DND-41 (cell line): ENCODE results near the gene CDH2.

Source experiments
- EZH2 ChIP-seq: IDR thresholded peaks from 3 replicates; pipeline ENCODE4 v1.6.1; 2012; ENCODE audit warnings: borderline replicate concordance, low read depth, mild to moderate bottlenecking, moderate library complexity, low read length, inconsistent platforms; ENCODE audit not compliant: severe bottlenecking
- TF ChIP-seq, protein P1 (sequence below): IDR thresholded peaks from 2 replicates; pipeline ENCODE4 v1.5.1; 2012; ENCODE audit warnings: borderline replicate concordance, low read length, moderate library complexity, mild to moderate bottlenecking; ENCODE audit not compliant: poor library complexity, severe bottlenecking; ENCODE audit errors: extremely low read depth

DNA sequence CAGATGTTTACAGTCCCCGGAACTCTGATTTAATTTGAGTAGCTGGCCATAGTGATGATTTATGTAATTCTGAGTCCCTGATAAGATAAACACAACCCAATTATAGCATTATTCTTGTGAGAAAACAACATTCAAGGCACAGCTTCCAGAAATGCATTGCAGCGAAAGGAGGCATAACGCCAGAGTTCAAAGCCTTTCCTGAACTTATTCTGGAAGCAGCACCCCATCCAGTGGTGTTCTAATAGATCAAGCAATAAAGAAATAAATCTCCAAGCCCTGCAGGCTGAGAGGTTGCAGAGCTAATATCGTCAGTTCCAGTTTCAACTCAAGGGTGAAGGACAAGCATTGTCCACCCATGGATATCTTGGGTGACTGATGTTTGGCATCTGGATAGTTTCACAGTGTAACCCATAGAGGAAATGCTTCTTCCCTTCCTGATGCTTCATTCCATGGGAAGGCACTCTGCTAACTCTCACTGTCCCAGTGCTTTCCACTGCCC, 18.8 kb downstream of the CDH2 start:
- TF ChIP-seq, protein P1, sequence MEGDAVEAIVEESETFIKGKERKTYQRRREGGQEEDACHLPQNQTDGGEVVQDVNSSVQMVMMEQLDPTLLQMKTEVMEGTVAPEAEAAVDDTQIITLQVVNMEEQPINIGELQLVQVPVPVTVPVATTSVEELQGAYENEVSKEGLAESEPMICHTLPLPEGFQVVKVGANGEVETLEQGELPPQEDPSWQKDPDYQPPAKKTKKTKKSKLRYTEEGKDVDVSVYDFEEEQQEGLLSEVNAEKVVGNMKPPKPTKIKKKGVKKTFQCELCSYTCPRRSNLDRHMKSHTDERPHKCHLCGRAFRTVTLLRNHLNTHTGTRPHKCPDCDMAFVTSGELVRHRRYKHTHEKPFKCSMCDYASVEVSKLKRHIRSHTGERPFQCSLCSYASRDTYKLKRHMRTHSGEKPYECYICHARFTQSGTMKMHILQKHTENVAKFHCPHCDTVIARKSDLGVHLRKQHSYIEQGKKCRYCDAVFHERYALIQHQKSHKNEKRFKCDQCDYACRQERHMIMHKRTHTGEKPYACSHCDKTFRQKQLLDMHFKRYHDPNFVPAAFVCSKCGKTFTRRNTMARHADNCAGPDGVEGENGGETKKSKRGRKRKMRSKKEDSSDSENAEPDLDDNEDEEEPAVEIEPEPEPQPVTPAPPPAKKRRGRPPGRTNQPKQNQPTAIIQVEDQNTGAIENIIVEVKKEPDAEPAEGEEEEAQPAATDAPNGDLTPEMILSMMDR = no peak
- TF ChIP-seq EZH2 = no peak
